ENCODE data around the gene KHDRBS2. TPM values are rescaled to one million over a fixed set of nuclear protein-coding genes. Genes with fewer than 3 reads are reported as not detected.
A peak's percentile ranks its signal among the peaks of the same experiment; 100 is the strongest.

The KHDRBS2 gene
- total RNA-seq, 1 donor from 2014 or later = not detected

- intact Hi-C loops (cut with micrococcal nuclease) = no loop called here
- no peak overlapping the region for H3K27ac ChIP-seq (replicated peaks)
- H3K36me3 ChIP-seq = no peaks in the 10 kb centered on the region
- H3K4me1 ChIP-seq = peaks cover 12% of the 10 kb centered on the region
- H3K27me3 ChIP-seq (ENCODE audit: low read depth) = peaks cover 45% of the 10 kb centered on the region
- peak; percentile 48 for TF ChIP-seq CTCF (IDR thresholded peaks at IDR 0.05; ENCODE audit: borderline replicate concordance)
- no peaks in the 10 kb centered on the region for H3K9me3 ChIP-seq (replicated peaks)
- no peak for DNase-seq
- no peak overlapping the region for H3K4me3 ChIP-seq
Measured at GRCh38 chr6:62283796-62284411, 2.1 kb downstream of the KHDRBS2 start.

- Histone ChIP-seq H3K27me3 (ENCODE audit: low read depth) (peaks cover 45% of the 10 kb centered on the region), H3K4me1 (peaks cover 12% of the 10 kb centered on the region), H3K9me3 (replicated peaks) (no peaks in the 10 kb centered on the region), H3K36me3 (no peaks in the 10 kb centered on the region), H3K27ac (replicated peaks) (no peak overlapping the region), H3K4me3 (no peak overlapping the region)
- DNase-seq = no peak
- no peak for TF ChIP-seq CTCF (IDR thresholded peaks at IDR 0.05; ENCODE audit: borderline replicate concordance)
- intact Hi-C loops (cut with micrococcal nuclease) = no loop called here
Measured at GRCh38 chr6:62283365-62283764, 2.7 kb downstream of the KHDRBS2 start.

- no peak overlapping the region for H3K27ac ChIP-seq (replicated peaks)
- no peaks in the 10 kb centered on the region for H3K9me3 ChIP-seq (replicated peaks)
- intact Hi-C loops (cut with micrococcal nuclease) = no loop called here
- no peaks in the 10 kb centered on the region for H3K36me3 ChIP-seq
- no peak overlapping the region for H3K4me3 ChIP-seq
- no peaks in the 10 kb centered on the region for H3K4me1 ChIP-seq
- H3K27me3 ChIP-seq (ENCODE audit: low read depth) = peaks cover 15% of the 10 kb centered on the region
- TF ChIP-seq CTCF (IDR thresholded peaks at IDR 0.05; ENCODE audit: borderline replicate concordance) = no peak
- DNase-seq = no peak
Measured at GRCh38 chr6:62280099-62280498, 5.9 kb downstream of the KHDRBS2 start.

GRCh38 chr6:62272114-62272513 lies 13.9 kb downstream of the KHDRBS2 start:
- intact Hi-C loops (cut with micrococcal nuclease) = no loop called here
- H3K27me3 ChIP-seq (ENCODE audit: low read depth) = no peaks in the 10 kb centered on the region
- H3K9me3 ChIP-seq (replicated peaks) = no peaks in the 10 kb centered on the region
- H3K27ac ChIP-seq (replicated peaks) = no peak overlapping the region
- no peaks in the 10 kb centered on the region for H3K36me3 ChIP-seq
- H3K4me3 ChIP-seq = no peak overlapping the region
- no peaks in the 10 kb centered on the region for H3K4me1 ChIP-seq
- DNase-seq = no peak
- TF ChIP-seq CTCF (IDR thresholded peaks at IDR 0.05; ENCODE audit: borderline replicate concordance) = no peak

- no peak for TF ChIP-seq CTCF (IDR thresholded peaks at IDR 0.05; ENCODE audit: borderline replicate concordance)
Measured at GRCh38 chr6:62265906-62266525, 20.0 kb downstream of the KHDRBS2 start.

More at GRCh38 chr6:62265906-62266525, 20.0 kb downstream of the KHDRBS2 start:
- DNase-seq = no peak
- Histone ChIP-seq H3K27ac (replicated peaks) (no peak overlapping the region), H3K27me3 (ENCODE audit: low read depth) (no peaks in the 10 kb centered on the region), H3K9me3 (replicated peaks) (no peaks in the 10 kb centered on the region), H3K36me3 (no peaks in the 10 kb centered on the region), H3K4me1 (no peaks in the 10 kb centered on the region), H3K4me3 (no peak overlapping the region)
- intact Hi-C loops (cut with micrococcal nuclease) = no loop called here
